Measurements from ENCODE around the gene MX1.

The MX1 gene, protein sequence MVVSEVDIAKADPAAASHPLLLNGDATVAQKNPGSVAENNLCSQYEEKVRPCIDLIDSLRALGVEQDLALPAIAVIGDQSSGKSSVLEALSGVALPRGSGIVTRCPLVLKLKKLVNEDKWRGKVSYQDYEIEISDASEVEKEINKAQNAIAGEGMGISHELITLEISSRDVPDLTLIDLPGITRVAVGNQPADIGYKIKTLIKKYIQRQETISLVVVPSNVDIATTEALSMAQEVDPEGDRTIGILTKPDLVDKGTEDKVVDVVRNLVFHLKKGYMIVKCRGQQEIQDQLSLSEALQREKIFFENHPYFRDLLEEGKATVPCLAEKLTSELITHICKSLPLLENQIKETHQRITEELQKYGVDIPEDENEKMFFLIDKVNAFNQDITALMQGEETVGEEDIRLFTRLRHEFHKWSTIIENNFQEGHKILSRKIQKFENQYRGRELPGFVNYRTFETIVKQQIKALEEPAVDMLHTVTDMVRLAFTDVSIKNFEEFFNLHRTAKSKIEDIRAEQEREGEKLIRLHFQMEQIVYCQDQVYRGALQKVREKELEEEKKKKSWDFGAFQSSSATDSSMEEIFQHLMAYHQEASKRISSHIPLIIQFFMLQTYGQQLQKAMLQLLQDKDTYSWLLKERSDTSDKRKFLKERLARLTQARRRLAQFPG

DNA sequence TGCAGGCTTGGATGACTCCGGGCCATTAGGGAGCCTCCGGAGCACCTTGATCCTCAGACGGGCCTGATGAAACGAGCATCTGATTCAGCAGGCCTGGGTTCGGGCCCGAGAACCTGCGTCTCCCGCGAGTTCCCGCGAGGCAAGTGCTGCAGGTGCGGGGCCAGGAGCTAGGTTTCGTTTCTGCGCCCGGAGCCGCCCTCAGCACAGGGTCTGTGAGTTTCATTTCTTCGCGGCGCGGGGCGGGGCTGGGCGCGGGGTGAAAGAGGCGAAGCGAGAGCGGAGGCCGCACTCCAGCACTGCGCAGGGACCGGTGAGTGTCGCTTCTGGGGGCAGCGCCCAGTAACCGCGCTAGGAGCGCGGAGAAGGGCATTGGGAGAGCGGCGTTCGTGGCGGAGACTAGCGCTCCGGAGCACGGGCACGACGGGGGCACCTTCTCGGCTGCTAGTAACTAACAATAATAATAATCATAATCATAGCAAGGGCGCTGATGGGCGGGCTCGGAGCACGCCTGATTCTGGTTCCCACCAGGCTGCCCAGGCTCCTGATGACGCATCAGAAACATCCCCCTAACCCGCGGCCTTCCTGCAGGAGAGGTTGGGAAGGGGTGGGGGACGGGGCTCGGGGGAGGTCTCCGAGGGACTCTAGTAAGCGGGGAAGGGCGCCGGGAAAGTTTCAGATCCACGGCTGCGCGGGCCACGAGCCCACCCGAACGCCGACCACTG, at the start of gene MX1:
MX1 (plus strand) TSS at position 286 of the 722 bp plus-strand sequence. CDS start 5,832 bp downstream, outside the sequence.
- DNase-seq = no peak

DNA sequence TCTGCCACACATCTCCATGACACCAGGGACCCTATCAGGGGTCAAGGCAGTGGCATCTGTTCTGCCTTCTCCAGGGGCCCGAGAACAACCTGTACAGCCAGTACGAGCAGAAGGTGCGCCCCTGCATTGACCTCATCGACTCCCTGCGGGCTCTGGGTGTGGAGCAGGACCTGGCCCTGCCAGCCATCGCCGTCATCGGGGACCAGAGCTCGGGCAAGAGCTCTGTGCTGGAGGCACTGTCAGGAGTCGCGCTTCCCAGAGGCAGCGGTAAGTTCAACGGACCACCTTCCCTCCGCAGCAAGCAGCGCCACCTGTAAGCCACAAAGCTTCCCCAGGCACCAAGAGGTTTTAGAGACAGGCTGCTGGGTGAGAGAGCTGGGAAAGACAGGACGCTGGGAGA, 48.3 kb upstream of the MX1 start:
- no peak for DNase-seq

DNA sequence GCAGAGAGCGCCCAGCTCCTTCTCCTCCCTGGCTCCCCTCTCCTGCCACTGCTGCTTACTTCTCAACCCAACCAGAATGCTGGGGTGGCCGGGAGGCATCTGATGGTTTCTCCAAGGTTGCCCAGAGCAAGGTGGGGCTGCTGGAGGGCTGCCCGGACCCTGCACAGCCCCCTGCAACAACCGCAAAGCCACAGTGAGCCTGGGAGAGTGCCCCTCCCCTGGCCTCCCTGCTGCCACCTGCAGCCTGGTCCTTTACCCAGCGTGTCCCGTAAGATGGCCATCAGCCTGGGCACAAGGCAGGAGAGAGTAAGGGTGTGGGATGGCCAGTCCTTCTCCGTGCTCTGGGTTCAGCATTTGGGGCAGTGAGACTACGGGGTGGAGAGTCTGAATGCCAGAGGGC, 47.2 kb upstream of the MX1 start:
- no peak for DNase-seq

DNA sequence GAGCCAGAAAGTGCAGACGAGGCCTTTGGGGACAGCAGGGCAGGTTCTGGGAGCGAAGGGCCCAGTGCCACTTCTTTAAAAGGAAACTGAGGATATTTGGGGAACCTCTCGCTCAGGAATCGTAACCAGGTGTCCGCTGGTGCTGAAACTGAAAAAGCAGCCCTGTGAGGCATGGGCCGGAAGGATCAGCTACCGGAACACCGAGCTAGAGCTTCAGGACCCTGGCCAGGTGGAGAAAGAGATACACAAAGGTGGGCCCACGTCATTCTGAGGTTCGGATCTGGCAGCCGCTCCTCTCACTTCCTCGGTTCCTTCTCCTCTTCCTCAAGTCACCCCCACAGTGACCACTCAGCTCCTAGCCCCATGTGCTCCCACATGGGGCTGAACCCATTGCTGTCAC, 46.1 kb upstream of the MX1 start:
- DNase-seq = no peak

DNA sequence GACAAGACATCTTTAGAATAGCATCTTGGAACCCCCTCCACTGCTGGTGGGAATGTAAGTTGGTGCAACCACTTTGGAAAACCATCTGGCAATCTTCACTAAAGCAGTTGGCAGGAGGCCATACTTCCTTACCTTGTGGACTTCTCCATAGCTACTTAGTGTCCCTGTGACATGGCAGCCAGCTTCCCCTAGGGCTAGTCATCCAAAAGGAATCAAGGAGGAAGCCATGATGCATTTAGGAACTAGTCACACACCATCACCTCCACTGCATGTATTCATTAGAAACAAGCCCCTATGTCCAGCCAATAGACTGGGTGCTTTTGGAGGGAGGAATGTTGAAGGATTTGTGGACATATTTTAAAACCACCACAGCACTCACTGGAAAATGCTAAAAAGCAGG, 44.3 kb upstream of the MX1 start:
- no peak for DNase-seq

DNA sequence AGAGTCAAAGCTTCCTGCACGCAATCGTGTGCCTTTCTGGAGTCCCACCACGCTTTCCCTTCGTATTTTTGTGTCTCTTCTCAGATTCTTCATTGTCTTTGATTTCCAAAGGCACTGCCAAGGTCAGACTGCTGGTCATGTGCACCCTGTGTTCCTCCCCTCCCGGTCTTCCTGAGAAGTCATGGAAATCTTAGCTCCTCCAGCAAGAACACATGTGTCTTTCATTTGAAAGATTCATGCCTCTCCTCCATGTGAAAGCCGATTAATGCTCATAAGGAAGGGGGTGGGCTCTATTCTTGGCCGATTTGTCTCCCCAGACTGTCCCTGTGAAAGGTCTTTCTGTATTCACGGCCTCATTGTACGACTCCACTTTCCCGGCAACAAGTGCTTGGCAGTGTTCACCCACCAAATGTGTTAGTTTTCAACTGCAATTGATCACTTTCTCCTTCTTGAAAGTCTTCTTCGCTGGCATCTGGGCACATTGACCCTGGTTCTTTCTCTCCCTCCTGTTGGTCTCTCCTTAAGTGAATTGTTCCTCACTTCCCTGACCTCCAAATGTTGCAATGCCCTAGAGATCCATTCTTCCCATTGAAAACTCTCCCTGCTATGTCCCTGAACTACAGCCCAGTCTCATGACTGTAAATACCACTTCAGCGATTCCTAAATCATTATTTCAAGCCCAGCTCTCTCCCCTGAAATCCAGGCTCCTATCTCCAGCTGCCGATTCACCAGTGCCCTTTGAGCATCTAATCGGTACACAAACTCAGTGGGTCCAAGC, 38.8 kb upstream of the MX1 start:
- no peak for DNase-seq

DNA sequence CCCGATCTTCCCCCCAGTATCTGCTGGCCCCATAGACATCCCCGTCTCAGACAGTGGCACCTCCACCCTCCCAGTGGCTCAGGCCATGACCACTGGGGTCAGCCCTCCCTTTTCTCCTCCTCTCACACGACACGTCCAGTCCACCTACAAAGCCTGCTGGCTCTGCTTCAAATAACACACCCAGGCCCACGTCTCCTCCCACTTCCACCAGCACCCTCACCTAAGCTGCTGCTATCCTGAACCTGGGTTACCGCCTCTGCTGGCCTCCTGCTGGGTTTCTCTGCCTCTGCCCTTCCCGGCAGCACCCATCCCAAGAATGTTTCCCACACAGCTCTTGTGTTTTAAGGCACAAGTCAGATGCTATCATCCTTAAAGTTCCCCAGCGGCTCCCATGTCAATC, 38.2 kb upstream of the MX1 start:
- no peak for DNase-seq

DNA sequence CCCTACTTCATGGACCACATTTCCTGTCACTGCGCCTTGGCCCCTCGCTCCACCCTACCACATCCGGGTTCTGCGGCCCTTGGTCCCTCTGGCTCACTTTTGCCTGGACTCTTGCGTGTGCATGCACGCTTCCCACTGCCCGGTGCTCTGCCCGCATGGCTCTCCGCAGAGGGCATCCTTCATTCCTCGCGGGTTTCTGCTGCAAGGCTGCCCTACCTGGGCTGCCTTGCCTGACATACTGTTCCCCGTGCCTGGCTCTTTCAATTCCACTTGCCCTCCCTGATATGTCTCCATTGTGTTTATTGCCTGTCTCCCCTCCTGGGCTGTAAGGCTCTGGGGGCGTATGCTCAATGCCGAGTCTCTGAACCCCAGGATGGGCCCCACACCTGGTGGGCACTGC, 37.8 kb upstream of the MX1 start:
- no peak for DNase-seq

DNA sequence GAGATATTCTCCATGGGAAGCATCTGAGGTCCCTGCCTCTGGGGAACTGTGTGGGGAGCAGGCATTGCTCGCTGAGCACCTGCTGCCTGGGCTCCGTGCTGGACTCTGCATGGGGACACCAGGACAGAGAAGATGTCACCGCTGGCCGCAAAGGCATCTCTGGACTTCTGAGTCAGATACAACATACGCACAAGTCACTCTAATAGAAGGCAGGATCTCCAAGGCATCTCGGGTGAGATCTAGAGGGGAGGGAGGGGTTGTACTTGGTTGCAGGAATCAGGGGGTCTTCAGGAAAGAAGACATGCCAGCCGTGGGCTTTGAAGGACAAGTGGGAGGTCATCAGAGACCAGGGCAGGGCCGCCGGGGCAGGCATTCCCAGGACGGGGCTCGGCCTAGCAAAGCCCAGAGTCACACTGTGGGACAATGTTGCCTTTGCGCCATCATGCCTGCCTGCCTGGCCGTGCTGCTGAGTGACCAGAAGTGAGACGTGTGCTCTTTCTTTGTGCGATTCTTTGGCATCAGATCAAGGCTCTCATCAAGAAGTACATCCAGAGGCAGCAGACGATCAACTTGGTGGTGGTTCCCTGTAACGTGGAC, 35.9 kb upstream of the MX1 start:
- DNase-seq = no peak

DNA sequence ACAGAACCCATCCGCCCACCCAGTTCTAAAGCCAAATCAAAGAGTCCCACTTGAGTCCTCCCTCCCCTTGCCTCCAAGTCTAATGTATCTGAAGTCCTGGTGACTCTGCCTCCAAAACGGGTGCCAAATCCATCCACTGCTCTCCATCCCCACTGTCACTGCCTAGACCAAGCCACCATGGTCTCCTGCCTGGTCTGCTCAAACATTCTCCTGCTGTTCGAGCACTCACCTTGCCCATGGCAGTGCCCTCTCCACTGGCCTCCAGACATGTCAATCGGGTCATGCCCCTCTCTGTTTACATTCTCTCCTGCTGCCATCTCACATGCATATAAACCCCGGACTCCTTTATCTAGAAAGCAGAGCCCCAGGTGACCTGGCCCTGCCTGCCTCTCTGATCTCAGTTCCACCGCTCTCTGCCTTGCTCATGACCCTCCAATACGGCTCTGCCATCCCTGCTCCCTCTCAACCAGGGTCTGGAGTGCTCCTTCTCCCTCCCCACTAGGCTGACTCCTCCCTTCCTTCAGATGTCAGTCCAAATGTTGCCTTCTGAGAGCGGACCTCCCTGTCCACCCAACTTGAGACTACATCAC, 32.1 kb upstream of the MX1 start:
- no peak for DNase-seq

DNA sequence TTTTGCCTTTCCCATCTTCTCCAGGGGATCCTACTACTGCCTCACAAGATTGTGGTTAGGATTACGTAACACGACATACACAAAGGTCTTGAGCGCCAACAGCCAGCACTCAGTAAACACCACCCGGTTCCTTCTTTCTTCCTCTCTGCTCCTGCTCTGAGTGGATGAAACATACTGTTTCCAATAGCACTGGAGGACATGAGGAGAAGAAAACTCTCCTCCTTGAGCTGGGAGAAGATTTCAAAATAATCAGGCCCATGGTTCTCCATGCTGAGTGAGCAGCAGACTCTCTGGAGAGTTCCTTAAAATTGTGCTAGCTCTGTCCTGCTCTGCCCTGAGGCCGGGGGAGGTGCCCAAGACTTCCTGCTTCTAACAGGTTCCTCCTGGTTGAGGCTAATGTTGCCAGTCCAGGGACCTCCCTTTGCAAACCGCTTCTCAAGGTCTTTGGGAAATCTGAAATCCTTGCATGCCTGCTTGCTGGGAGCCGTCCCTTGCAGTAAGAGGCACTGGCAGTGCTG, 29.4 kb upstream of the MX1 start:
- DNase-seq = no peak

DNA sequence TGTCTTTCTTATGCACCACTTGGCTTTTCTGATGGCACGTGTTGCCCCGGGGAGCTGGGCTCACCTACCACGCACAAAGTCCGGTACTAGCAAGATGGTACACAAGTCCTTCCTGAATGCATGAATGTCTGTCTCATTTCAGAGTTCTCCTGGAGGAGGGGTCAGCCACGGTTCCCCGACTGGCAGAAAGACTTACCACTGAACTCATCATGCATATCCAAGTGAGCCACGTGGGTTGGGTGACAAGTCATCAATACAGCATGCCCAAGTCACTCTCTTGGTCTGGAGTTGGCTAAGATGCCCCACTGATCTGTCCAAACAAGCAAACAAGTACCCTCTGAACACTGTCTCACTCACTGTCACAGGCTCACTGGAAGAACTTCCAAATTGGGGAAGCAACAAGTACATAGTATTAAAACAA, 28.6 kb upstream of the MX1 start:
- no peak for DNase-seq

DNA sequence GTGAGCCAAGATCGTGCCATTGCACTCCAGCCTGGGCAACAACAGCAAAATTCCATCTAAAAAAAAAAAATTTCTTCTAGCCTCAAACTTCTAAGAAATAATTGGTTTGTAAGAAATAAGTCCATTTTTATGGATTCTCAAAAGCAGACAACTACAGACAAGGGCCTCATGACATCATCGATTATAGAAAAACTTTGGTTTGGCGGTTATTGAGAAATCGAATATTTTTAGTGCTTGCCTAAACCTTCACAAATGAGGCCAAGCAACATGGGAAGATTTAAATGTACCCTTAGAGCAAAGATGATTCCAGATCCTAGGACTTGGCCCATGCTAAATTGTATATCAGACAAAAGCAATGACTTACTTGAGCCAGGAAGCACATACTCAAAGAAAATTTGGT, 27.8 kb upstream of the MX1 start:
- no peak for DNase-seq

DNA sequence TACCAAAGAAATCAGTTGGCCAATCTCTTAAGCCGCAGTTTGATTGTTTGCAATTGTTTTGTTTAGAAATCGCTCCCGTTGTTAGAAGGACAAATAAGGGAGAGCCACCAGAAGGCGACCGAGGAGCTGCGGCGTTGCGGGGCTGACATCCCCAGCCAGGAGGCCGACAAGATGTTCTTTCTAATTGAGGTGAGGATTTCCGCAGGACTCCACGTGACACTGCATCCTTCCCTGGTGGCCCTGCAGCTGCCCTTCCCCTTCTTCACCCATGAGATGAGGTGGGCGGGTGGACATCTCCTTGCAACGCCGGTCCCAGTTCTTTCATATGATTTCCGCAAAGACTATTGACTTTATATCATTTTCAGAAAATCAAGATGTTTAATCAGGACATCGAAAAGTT, 27.2 kb upstream of the MX1 start:
- DNase-seq = no peak

DNA sequence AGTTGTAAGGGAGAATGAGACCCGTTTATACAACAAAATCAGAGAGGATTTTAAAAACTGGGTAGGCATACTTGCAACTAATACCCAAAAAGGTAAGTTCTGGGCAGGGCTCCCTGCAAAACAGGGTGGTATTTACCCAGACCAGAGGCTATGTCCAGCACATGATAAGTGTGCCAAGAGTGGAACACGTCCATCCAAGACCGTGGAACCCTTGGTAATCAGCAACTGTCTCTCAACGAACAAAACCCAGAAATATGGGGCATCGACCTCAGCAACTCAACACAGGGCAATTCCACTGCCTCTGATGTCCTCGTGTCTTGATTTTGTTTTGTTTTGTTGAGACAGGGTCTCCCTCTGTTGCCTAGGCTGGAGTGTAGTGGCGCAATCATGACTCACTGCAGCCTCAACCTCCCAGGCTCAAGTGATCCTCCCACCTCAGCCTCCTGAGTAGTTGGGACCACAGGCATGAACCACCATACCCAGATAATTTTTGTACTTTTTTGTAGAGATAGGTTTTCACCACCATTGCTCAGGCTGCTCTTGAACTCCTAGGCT, 26.7 kb upstream of the MX1 start:
- no peak for DNase-seq

DNA sequence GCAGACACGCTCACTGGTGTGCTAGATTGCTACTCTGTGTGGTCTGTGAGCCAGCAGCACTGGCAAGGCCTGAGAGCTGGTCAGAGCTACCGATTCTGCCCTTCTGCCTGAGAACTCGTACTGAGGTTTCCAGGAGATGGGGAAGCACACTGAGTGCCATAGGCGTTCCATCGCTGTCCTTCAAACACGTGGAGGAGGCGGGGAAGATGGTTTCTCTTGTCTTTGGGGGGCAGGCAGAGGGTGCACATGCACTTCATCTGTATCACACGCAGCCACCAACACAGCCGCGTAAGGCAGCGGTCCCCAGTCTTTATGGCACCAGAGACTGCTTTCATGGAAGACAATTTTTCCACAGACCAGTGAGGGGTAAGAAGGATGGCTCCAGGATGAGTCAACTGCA, 23.8 kb upstream of the MX1 start:
- DNase-seq = no peak

DNA sequence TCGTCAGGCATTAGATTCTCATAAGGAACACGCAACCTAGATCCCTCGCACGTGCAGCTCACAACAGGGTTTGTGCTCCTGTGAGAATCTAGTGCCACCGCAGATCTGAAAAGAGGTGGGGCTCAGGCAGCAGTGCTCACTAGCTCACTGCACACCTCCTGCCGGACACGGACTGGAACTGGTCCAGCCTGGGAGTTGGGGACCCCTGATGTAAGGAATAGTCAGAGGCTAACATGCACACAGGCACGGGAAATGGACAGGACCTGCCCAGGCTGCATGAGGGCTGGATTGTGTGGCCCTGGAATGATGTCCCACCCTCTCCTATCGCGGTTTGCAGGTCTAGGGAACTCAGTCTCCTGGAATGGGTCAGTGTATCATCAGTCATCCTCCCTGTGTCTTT, 23.2 kb upstream of the MX1 start:
- DNase-seq = no peak

DNA sequence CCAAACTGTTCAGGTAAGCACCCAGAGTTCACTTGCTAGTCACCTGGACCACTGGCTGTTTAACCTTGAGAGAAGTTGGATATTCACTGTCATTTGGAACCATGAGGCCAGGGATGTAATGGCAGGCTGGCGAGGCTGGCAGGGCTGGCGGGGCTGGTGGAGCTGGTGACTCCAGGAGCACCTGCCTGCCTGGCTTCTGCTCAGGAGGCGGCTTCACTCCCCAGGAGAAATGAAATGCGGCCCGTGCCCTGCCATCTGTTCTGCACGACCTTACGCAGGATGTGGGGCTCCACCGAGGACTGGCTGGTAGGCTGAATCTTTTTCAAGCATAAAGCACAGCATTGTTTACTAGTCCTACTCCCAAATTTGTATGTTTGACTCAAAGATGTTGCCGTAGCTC, 22.7 kb upstream of the MX1 start:
- no peak for DNase-seq

DNA sequence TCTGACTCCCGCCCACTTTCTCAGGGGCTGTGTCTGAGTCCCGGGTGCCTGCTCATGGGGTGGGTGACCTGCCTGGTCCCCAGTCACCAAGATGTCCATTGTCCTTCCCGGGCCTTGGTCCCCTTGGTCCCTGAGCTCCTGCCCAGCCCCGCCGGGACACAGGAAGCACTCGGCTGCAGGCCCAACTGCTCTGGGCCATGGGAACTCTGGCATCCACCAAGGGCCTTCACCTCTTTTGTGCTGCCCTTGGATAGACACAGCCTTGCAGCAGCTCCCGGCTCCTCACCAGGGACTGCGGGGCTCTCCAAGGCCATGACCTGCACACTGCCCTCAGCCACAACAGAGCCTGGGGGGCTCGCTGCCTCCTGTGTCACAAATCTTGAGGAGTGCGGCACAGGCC, 22.1 kb upstream of the MX1 start:
- no peak for DNase-seq

DNA sequence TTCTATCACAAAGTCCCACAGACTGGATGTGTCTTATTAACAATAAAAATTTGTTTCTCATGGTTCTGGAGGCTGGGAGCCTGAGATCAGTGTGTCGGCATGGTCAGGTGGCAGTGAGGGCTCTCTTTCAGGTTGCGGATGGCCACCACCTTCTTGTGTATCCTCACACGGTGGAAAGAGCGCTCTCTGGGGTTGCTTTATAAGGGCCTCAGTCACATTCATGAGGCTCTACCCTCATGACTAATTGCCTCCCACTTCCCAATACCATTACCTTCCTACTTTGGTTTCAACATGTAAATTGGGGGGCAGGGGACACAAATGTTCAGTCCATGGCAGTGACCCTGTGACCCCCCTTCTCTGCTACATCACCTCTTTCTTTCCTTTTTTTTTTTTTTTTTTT, 20.7 kb upstream of the MX1 start:
- DNase-seq = no peak

DNA sequence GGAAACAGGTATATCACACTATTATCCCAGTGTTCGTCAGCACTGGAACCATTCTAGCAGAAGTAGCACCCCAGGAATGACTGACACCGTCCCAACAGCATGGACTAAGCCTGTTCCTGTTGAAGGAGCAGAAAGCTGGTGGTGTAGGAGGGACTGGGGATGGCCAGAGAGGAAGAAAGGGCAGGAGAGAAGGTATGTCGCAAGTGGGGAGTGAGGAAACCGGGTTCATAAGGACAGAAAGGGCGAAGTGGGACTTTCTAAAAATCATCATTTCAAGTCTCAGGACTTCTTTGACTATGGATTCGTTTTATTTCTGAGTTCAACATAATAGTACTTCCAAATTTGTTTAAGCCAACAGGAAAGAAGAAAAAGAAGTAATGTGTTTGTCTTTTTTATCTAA, 19.7 kb upstream of the MX1 start:
- DNase-seq = no peak
